Endothelial cell of umbilical vein (primary cell): ENCODE data around the gene MTR.

ENCODE experiments used
- EZH2 ChIP-seq: IDR thresholded peaks from 2 replicates; pipeline ENCODE4 v1.6.1; 2012; ENCODE audit warnings: borderline replicate concordance, low read depth, mild to moderate bottlenecking, moderate library complexity, low read length, inconsistent platforms; ENCODE audit not compliant: severe bottlenecking
- TF ChIP-seq, protein P1 (sequence below), 2 donors: IDR thresholded peaks; 1 replicate in 1 of 2; 2 replicates in 1 of 2; pipeline ENCODE4 v1.5.1; 2011; ENCODE audit warnings: low read length in 2 of 2, mild to moderate bottlenecking in 2 of 2, moderate library complexity in 2 of 2, control low read depth in 1 of 2, inconsistent platforms in 1 of 2, low read depth in 1 of 2; ENCODE audit not compliant: insufficient read depth in 1 of 2; ENCODE audit errors: extremely low read depth in 1 of 2
- TF ChIP-seq, protein P2 (sequence below): IDR thresholded peaks from 2 replicates; pipeline ENCODE4 v1.6.1; 2011; ENCODE audit not compliant: insufficient read depth, insufficient read length

DNA sequence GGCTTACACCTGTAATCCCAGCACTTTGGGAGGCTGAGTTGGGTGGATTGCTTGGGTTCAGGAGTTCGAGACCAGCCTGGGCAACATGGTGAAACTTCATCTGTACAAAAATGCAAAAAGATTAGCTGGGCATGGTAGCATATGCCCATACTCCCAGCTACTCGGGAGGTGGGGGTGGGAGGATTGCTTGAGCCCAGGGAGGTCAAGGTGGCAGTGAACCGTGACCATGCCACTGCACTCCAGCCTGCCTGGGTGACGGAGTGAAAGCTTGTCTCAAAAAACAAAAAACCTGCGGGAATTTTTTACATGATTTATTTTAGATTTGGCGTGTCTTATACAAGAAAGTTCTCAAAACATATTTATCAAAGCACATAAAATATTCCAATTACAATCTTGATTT lies 27.8 kb upstream of the MTR start:
- TF ChIP-seq, protein P1, sequence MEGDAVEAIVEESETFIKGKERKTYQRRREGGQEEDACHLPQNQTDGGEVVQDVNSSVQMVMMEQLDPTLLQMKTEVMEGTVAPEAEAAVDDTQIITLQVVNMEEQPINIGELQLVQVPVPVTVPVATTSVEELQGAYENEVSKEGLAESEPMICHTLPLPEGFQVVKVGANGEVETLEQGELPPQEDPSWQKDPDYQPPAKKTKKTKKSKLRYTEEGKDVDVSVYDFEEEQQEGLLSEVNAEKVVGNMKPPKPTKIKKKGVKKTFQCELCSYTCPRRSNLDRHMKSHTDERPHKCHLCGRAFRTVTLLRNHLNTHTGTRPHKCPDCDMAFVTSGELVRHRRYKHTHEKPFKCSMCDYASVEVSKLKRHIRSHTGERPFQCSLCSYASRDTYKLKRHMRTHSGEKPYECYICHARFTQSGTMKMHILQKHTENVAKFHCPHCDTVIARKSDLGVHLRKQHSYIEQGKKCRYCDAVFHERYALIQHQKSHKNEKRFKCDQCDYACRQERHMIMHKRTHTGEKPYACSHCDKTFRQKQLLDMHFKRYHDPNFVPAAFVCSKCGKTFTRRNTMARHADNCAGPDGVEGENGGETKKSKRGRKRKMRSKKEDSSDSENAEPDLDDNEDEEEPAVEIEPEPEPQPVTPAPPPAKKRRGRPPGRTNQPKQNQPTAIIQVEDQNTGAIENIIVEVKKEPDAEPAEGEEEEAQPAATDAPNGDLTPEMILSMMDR (IDR thresholded peaks at IDR 0.05; ENCODE audit: extremely low read depth in 1 of 2, insufficient read depth in 1 of 2, low read depth in 1 of 2, low read length in 2 of 2), result no peak
- TF ChIP-seq, protein P2, sequence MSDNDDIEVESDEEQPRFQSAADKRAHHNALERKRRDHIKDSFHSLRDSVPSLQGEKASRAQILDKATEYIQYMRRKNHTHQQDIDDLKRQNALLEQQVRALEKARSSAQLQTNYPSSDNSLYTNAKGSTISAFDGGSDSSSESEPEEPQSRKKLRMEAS, result no peak
- TF ChIP-seq EZH2, result no peak
